ENCODE data around the gene SEC63. TPM values are rescaled to one million over a fixed set of nuclear protein-coding genes. Genes with fewer than 3 reads are reported as not detected.
"Not testable (repeated sequence)": the region's sequence is repeated elsewhere in the genome, so short reads cannot be mapped to it uniquely, and the experiment has no call there.

Gene SEC63
- polyA plus RNA-seq, 1 experiment = 17.6 TPM

DNA sequence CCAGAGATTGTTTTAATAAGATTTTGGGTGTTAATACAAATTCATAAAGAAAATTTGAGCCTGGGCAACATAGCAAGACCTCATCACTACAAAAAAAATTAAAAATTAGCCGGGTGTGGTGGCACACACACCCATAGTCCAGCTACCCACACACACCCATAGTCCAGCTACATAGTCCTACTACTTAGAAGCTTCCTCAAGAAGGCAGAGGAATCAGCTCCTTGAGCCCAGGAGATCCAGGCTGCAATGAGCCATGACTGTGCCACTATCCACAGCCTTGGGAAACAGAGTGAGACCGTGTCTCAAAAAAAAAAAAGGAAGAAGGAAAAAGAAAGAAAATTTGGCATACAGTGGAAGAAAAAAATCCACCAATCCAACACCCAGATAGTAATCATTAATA, 16.8 kb downstream of the SEC63 start:
- no peaks in the 10 kb centered on the region for H3K27me3 ChIP-seq (ENCODE audit: control insufficient read depth, insufficient read depth, low read length)
- ChIA-PET CTCF (interaction anchor here (1.6 kb wide), 1 partner anchor 10 kb away, joined by 5 read pairs; no protein-coding TSS in a partner anchor), POLR2A (interaction anchor here (0.7 kb wide), 1 partner anchor 93 kb away, joined by 3 read pairs; no protein-coding TSS in a partner anchor)
- TF ChIP-seq, protein P1, sequence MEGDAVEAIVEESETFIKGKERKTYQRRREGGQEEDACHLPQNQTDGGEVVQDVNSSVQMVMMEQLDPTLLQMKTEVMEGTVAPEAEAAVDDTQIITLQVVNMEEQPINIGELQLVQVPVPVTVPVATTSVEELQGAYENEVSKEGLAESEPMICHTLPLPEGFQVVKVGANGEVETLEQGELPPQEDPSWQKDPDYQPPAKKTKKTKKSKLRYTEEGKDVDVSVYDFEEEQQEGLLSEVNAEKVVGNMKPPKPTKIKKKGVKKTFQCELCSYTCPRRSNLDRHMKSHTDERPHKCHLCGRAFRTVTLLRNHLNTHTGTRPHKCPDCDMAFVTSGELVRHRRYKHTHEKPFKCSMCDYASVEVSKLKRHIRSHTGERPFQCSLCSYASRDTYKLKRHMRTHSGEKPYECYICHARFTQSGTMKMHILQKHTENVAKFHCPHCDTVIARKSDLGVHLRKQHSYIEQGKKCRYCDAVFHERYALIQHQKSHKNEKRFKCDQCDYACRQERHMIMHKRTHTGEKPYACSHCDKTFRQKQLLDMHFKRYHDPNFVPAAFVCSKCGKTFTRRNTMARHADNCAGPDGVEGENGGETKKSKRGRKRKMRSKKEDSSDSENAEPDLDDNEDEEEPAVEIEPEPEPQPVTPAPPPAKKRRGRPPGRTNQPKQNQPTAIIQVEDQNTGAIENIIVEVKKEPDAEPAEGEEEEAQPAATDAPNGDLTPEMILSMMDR (IDR thresholded peaks at IDR 0.05; ENCODE audit: insufficient read depth, low read depth, low read length) = no peak
- no peak overlapping the region for H3K4me3 ChIP-seq (ENCODE audit: low read depth, low read length)
- DNase-seq (ENCODE audit: low read depth) = no peak
- no peaks in the 10 kb centered on the region for H3K36me3 ChIP-seq (ENCODE audit: control insufficient read depth, insufficient read depth, low read length)

DNA sequence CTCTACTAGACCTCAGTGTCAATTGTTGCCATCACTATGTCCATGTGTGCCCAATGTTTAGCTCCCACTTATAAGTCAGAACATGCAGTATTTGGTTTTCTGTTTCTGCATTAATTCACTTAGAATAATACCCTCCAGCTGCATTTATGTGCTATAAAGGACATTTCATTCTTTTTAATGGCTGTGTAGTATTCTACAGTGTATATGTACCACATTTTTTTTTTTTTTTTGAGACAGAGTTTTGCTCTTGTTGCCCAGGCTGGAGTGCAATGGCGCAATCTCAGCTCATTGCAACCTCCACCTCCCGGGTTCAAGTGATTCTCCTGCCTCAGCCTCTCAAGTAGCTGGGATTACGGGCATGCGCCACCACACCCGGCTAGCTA, 21.1 kb downstream of the SEC63 start:
- CTCF ChIA-PET; DNase-seq (ENCODE audit: low read depth); H3K36me3 ChIP-seq (ENCODE audit: control insufficient read depth, insufficient read depth, low read length); H3K4me3 ChIP-seq (ENCODE audit: low read depth, low read length); H3K27me3 ChIP-seq (ENCODE audit: control insufficient read depth, insufficient read depth, low read length); POLR2A ChIA-PET: not testable (repeated sequence)

DNA sequence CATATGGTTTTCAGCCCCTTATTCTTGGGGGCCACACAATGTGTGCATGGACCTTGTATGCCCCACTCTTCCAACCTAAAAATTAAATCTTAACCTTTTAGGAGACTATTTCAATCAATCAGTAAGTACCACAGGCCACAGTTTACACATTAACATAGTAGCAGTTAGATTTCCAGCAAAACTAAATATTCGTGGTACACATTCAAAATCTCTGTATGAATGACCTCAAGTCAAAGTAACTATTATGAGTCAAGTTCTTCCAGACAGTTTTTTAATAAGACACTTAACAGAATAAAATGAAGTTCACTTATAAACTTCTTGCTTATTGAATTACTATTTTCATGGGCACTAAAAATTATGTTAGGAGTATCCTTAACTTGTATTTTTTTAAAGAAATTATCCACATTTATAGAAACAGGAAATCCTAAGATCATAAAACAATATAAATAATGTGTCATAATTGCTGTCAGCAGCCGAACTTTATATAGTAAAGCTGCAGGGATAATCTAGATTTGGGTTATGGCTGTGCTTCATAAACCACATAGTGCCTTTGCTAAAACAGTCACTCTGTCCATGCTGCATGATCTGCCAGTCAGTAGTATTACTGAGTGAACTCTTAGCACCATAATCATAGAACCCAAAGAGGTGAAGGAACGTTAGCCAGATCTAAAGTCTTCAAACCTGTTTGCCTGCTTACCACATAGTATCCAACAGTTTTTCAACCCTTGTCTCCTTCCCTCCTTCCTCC, 21.7 kb downstream of the SEC63 start:
- no peak for DNase-seq (ENCODE audit: low read depth)
- Histone ChIP-seq H3K36me3 (ENCODE audit: control insufficient read depth, insufficient read depth, low read length) (no peaks in the 10 kb centered on the region), H3K4me3 (ENCODE audit: low read depth, low read length) (no peak overlapping the region), H3K27me3 (ENCODE audit: control insufficient read depth, insufficient read depth, low read length) (no peaks in the 10 kb centered on the region)
- TF ChIP-seq, protein P1 (IDR thresholded peaks at IDR 0.05; ENCODE audit: insufficient read depth, low read depth, low read length) = no peak
- ChIA-PET CTCF (no interaction called here), POLR2A (no interaction called here)

DNA sequence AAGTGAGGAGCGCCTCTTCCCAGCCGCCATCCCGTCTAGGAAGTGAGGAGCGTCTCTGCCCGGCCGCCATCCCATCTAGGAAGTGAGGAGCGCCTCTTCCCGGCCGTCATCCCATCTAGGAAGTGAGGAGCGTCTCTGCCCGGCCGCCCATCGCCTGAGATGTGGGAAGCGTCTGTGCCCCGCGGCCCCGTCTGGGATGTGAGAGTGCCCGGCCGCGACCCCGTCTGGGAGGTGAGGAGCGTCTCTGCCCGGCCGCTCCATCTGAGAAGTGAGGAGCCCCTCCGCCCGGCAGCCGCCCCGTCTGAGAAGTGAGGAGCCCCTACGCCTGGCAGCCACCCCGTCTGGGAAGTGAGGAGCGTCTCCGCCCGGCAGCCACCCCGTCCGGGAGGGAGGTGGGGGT, 23.8 kb downstream of the SEC63 start:
- POLR2A ChIA-PET; H3K27me3 ChIP-seq (ENCODE audit: control insufficient read depth, insufficient read depth, low read length); CTCF ChIA-PET; H3K4me3 ChIP-seq (ENCODE audit: low read depth, low read length); DNase-seq (ENCODE audit: low read depth); H3K36me3 ChIP-seq (ENCODE audit: control insufficient read depth, insufficient read depth, low read length): not testable (repeated sequence)

DNA sequence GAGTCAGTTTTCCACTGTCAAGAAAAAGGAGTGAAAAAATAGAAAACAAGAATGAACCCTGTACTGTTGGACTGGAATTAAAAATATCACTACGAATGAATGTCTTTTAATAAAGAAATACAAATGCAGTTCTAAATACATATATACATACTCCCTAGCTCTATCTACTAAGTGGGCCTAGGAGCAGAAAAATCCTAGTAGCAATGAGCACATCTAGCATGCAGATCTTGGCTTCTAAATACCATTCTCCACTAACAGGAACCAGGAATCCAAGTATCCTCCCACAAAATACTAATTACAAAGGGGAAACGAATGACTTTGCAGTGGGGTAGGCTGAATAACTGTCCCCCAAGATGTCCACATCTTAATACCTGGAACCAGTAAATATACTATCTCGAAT, 25.4 kb downstream of the SEC63 start:
- CTCF ChIA-PET = interaction anchor here (0.6 to 1.7 kb wide), 2 partner anchors 11 to 91 kb away, joined by 3 to 6 read pairs; no protein-coding TSS in a partner anchor
- TF ChIP-seq, protein P1 (IDR thresholded peaks at IDR 0.05; ENCODE audit: insufficient read depth, low read depth, low read length) = no peak
- POLR2A ChIA-PET = no interaction called here

DNA sequence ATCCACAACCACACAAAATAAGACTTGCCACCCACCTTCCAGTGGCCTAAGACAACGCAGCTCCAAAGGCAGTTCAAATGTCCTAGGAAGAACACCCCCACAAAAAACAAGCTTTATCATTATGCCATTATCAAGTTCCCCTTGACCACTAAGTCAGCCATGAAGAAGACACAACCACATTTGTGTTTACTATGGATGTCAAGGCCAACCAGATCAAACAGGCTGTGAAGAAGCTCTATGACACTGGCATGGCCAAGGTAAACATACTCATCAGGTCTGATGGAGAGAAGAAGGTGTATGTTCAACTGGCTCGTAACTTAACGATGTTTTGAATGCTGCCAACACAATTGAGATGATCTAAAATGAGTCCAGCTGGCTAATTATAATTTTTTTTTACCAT, 26.1 kb downstream of the SEC63 start:
- H3K4me3 ChIP-seq (ENCODE audit: low read depth, low read length) = no peak overlapping the region
- DNase-seq (ENCODE audit: low read depth) = no peak
- H3K27me3 ChIP-seq (ENCODE audit: control insufficient read depth, insufficient read depth, low read length) = no peaks in the 10 kb centered on the region
- TF ChIP-seq, protein P1 (IDR thresholded peaks at IDR 0.05; ENCODE audit: insufficient read depth, low read depth, low read length) = no peak
- peaks cover 2% of the 10 kb centered on the region; the same call in 1 of the 2 replicates for H3K36me3 ChIP-seq (ENCODE audit: control insufficient read depth, insufficient read depth, low read length)
- ChIA-PET CTCF (interaction anchor here (0.6 to 1.7 kb wide), 4 partner anchors 9 to 91 kb away, joined by 3 to 6 read pairs (median 5); no protein-coding TSS in a partner anchor), POLR2A (no interaction called here)

More for the DNA sequence above, 25.4 kb downstream of the SEC63 start:
- no peak overlapping the region for H3K4me3 ChIP-seq (ENCODE audit: low read depth, low read length)
- H3K36me3 ChIP-seq (ENCODE audit: control insufficient read depth, insufficient read depth, low read length) = peaks cover 2% of the 10 kb centered on the region; the same call in 1 of the 2 replicates
- H3K27me3 ChIP-seq (ENCODE audit: control insufficient read depth, insufficient read depth, low read length) = no peaks in the 10 kb centered on the region
- no peak for DNase-seq (ENCODE audit: low read depth)
